K562 (cell line): ENCODE data around the gene HSPA6. TPM values are rescaled to one million over a fixed set of nuclear protein-coding genes. Genes with fewer than 3 reads are reported as not detected.
"Not testable (repeated sequence)": the region's sequence is repeated elsewhere in the genome, so short reads cannot be mapped to it uniquely, and the experiment has no call there.

Experiments
- ATAC-seq: fragments of 200-7000 bp; cut with Tn5 transposase; 3 replicates; pipeline ENCODE4 v1.9.1; 2020; ENCODE audit warnings: moderate library complexity
- BruUV-seq: library from RNA; stranded (reverse); fragments of 400-500 nt; replicated peaks from 2 replicates; lab custom pipeline; 2021; lab: Mats Ljungman, UMichigan
- CTCF ChIA-PET: fragments of 300-600 bp; formaldehyde crosslinking; extraction: SDS; loops from one replicate; lab custom pipeline; 2021; ENCODE audit warnings: low intra/inter-chr PET ratio; lab: Yijun Ruan, JAX
- POLR2A ChIA-PET: fragments of 300-600, 350-650 bp; sonication (Branson Sonifier 250); formaldehyde crosslinking; extraction: SDS; loops from one replicate; lab custom pipeline; 2021; ENCODE audit warnings: antibody characterized with exemption, inconsistent platforms; lab: Yijun Ruan, JAX
- DNase-seq, 4 experiments: peaks; one replicate each; pipeline versions ENCODE4 v3.0.0 to v3.0.0-alpha.2; 2011 to 2018; ENCODE audit warnings: low spot score in 3 of 4, mixed read lengths in 3 of 4; ENCODE audit errors: extremely low read depth in 1 of 4
- FAIRE-seq: peaks from 2 replicates; lab custom pipeline; 2011; peaks lifted over from hg19 to GRCh38; lab: Jason Lieb, UNC
- H2AFZ ChIP-seq: 2 replicates; pipeline ENCODE4 v1.6.0; 2011; ENCODE audit warnings: low read depth, low read length, control low read depth, inconsistent platforms
- H3K27ac ChIP-seq: fragments of 200-600 bp; 3 replicates; pipeline ENCODE4 v1.8.0; 2011; ENCODE audit warnings: low read depth, mild to moderate bottlenecking, control low read depth, inconsistent platforms, low read length, moderate library complexity, mixed read lengths; ENCODE audit errors: extremely low read depth
- H3K27me3 ChIP-seq, 2 experiments: fragments of 300-600 bp in 1 of 2; 2 replicates in 1 of 2; 3 replicates in 1 of 2; pipeline versions ENCODE4 v1.6.0 to v1.8.0; 2011; ENCODE audit warnings: inconsistent platforms in 2 of 2, low read length in 2 of 2, mild to moderate bottlenecking in 1 of 2, mixed read lengths in 1 of 2, moderate library complexity in 1 of 2; ENCODE audit not compliant: control insufficient read depth in 2 of 2, insufficient read depth in 2 of 2
- H3K36me3 ChIP-seq: fragments of 300-600 bp; 3 replicates; pipeline ENCODE4 v1.8.0; 2011; ENCODE audit warnings: mild to moderate bottlenecking, low read length, inconsistent platforms; ENCODE audit not compliant: control insufficient read depth, insufficient read depth
- H3K4me1 ChIP-seq, 2 experiments: fragments of 200-600 bp in 1 of 2; replicated peaks in 1 of 2; 2 replicates in 1 of 2; 3 replicates in 1 of 2; pipeline versions ENCODE4 v1.5.1 to v1.8.0; 2011; ENCODE audit warnings: inconsistent platforms in 2 of 2, low read length in 2 of 2, mild to moderate bottlenecking in 1 of 2, mixed read lengths in 1 of 2, moderate library complexity in 1 of 2; ENCODE audit not compliant: control insufficient read depth in 2 of 2, insufficient read depth in 2 of 2
- H3K4me2 ChIP-seq: 2 replicates; pipeline ENCODE4 v1.6.1; 2011; ENCODE audit warnings: low read length, control low read depth, inconsistent platforms, mixed read lengths; ENCODE audit not compliant: insufficient read depth
- H3K4me3 ChIP-seq: fragments of 200-600 bp; sonication (generic), shearing (Covaris generic); 2 replicates; pipeline ENCODE4 v1.5.1; 2016; ENCODE audit warnings: control low read depth, inconsistent platforms
- H3K79me2 ChIP-seq: fragments of 200-600 bp; 3 replicates; pipeline ENCODE4 v1.8.0; 2011; ENCODE audit warnings: low read length, inconsistent platforms; ENCODE audit not compliant: control insufficient read depth, insufficient read depth
- H3K9ac ChIP-seq, 2 experiments: 2 replicates each; pipeline versions ENCODE4 v1.6.0 to v1.6.1; 2011; ENCODE audit warnings: low read depth in 2 of 2, low read length in 2 of 2, control low read depth in 1 of 2, inconsistent platforms in 1 of 2, mild to moderate bottlenecking in 1 of 2, mixed read lengths in 1 of 2; ENCODE audit not compliant: insufficient read depth in 1 of 2
- H3K9me1 ChIP-seq: one replicate; pipeline ENCODE4 v1.6.0; 2011; ENCODE audit warnings: inconsistent platforms, mild to moderate bottlenecking, low read length, moderate library complexity; ENCODE audit not compliant: control insufficient read depth, insufficient read depth
- H3K9me3 ChIP-seq: replicated peaks from 2 replicates; pipeline ENCODE4 v1.5.1; 2011; ENCODE audit warnings: low read depth, low read length, inconsistent platforms; ENCODE audit not compliant: control insufficient read depth, insufficient read depth
- H4K20me1 ChIP-seq: replicated peaks from 2 replicates; pipeline ENCODE4 v1.6.1; 2011; ENCODE audit warnings: low read length, inconsistent platforms, mixed read lengths; ENCODE audit not compliant: control insufficient read depth, insufficient read depth
- BCOR ChIP-seq: fragments of 450-650 bp; IDR thresholded peaks from 2 replicates; pipeline ENCODE4 v1.6.1; 2016
- HDAC2 ChIP-seq: fragments of 450-650 bp; IDR thresholded peaks from 2 replicates; pipeline ENCODE4 v1.6.1; 2016; ENCODE audit warnings: mild to moderate bottlenecking
- HDGF ChIP-seq: fragments of 450-650 bp; IDR thresholded peaks from 2 replicates; pipeline ENCODE4 v1.6.1; 2016
- KDM1A ChIP-seq, 2 experiments: fragments of 450-650 bp; IDR thresholded peaks; 2 replicates each; pipeline ENCODE4 v1.6.1; 2016; ENCODE audit warnings: mild to moderate bottlenecking in 2 of 2
- NFIC ChIP-seq: fragments of 450-650 bp; IDR thresholded peaks from 2 replicates; pipeline ENCODE4 v1.6.1; 2017; ENCODE audit warnings: mild to moderate bottlenecking, inconsistent platforms
- RBM25 ChIP-seq: fragments of 200-400 bp; formaldehyde crosslinking; IDR thresholded peaks from 2 replicates; pipeline ENCODE4 v1.6.1; 2018; ENCODE audit warnings: low read length, low read depth, moderate library complexity; ENCODE audit not compliant: severe bottlenecking
- SMARCA5 ChIP-seq: fragments of 450-650 bp; IDR thresholded peaks from 2 replicates; pipeline ENCODE4 v1.6.1; 2016
- ZNF146 ChIP-seq: IDR thresholded peaks from one replicate; pipeline ENCODE4 v1.6.1; 2018; ENCODE audit warnings: missing compliant biosample characterization; ENCODE audit not compliant: unreplicated experiment
- WGBS: fragments of 100-300 bp; shearing (Covaris generic); methylation state at CpG from one replicate; pipeline ENCODE4 v1.1.6; 2016; ENCODE audit warnings: low coverage, mixed read lengths; ENCODE audit not compliant: insufficient coverage; ENCODE audit errors: missing lambda C conversion rate; 5-methylcytosine and 5-hydroxymethylcytosine counted together
- in situ Hi-C: fragments of 300-500 bp; cut with MboI; formaldehyde crosslinking; loops from 4 replicates; pipeline ENCODE4 v1.15.0; 2018; ENCODE audit warnings: inconsistent platforms, mixed read lengths
- intact Hi-C: fragments of 100-400 bp; cut with micrococcal nuclease; formaldehyde crosslinking; loops from 2 replicates; pipeline ENCODE4 v1.14.2; 2022
- polyA plus RNA-seq, 8 experiments: library from polyadenylated mRNA; depleted of rRNA in 4 of 8; stranded (reverse) in 5 of 8; unstranded in 3 of 8; fragments of >200 nt; fragmentation: Nextera tagmentation in 2 of 8; fragmentation: Illumina TruSeq in 1 of 8; extraction: Ambion mirVana in 2 of 8; extraction: Trizol in 1 of 8; gene quantifications; 2 replicates each; pipeline versions ENCODE4 v1.2.1 to v1.2.3, GENCODE V29; 2011 to 2014; ENCODE audit warnings: inconsistent platforms in 1 of 8, missing spikeins in 1 of 8
- total RNA-seq, 7 experiments: library from RNA; depleted of rRNA in 6 of 7; stranded (reverse); fragments of >200 nt in 6 of 7; fragmentation: Illumina TruSeq in 2 of 7; extraction: Trizol in 2 of 7; gene quantifications; 2 replicates each; pipeline versions ENCODE4 v1.2.1 to v1.2.3, GENCODE V29; 2011 to 2021; ENCODE audit warnings: low replicate concordance in 1 of 7

Gene HSPA6
- total and polyA plus RNA-seq, 9 of the 15 experiments (the other 6 are each of a cell fraction or from before 2014, with no cell fraction given): 0.15 to 10.0 (median 2.4) TPM

DNA sequence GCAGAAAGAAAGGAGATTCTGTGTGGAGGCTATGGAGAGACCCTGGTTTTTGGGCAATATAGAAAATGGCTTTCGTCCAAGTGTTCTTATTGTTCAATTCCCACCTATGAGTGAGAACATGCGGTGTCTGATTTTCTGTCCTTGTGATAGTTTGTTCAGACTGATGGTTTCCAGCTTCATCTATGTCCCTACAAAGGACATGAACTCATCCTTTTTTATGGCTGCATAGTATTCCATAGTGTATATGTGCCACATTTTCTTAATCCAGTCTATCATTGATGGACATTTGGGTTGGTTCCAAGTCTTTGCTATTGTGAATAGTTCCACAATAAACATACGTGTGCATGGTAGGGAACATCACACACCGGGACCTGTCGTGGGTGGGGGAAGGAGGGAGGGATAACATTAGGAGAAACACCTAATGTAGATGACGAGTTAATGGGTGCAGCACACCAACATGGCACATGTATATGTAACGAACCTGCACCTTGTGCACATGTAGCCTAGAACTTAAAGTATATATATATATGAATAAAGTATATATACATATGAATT lies 14.7 kb downstream of the HSPA6 start:
- in situ Hi-C loops, H3K79me2 ChIP-seq, H3K36me3 ChIP-seq, H3K9me1 ChIP-seq, FAIRE-seq, H2AFZ ChIP-seq, H3K4me3 ChIP-seq, DNase-seq, H4K20me1 ChIP-seq, H3K27me3 ChIP-seq, H3K9me3 ChIP-seq, intact Hi-C loops, CTCF ChIA-PET, ATAC-seq, BruUV-seq: not testable (repeated sequence)
- Histone ChIP-seq H3K9ac (peak overlapping the region in 1 of 2 experiments; percentile 89; a peak in 2 of 4 replicates), H3K4me1 (peaks cover 0 to 13% of the 10 kb centered on the region in 2 experiments; a peak in 4 of 5 replicates), H3K4me2 (peak overlapping the region; percentile 81), H3K27ac (peak overlapping the region; percentile 94; the same call in 1 of the 3 replicates)
- POLR2A ChIA-PET: interaction anchor here (1.1 kb wide), 1 partner anchor 8 kb away, joined by 3 read pairs; no protein-coding TSS in a partner anchor
- TF ChIP-seq BCOR (peak; percentile 94), KDM1A (IDR thresholded peaks at IDR 0.05) (peak; percentile 56 to 77; a peak in 3 of 4 replicates), HDAC2 (peak; percentile 72), HDGF (peak; percentile 73; the same call in 1 of the 2 replicates), RBM25 (peak; percentile 25), SMARCA5 (peak; percentile 76; the same call in 1 of the 2 replicates), NFIC (peak; percentile 49), ZNF146 (CRISPR knock-in tag) (peak; percentile 95)
- 90% methylated on average over 7 of the region's 7 CpGs for WGBS
